ENCODE data around the gene DHX16.

Gene DHX16

GRCh38 chr6:30703011-30703410 is 30.2 kb upstream of the DHX16 start:
- no peak for TF ChIP-seq CREB1 (IDR thresholded peaks at IDR 0.05; ENCODE audit: low read depth)
- TF ChIP-seq USF1 (IDR thresholded peaks at IDR 0.05) = no peak
- TF ChIP-seq REST (IDR thresholded peaks at IDR 0.05; ENCODE audit: low read depth) = no peak
- no peak for TF ChIP-seq ZBTB7A (IDR thresholded peaks at IDR 0.05; ENCODE audit: low read depth)
- TF ChIP-seq YY1 (IDR thresholded peaks at IDR 0.05; ENCODE audit: low read depth) = no peak
- TF ChIP-seq MAX (IDR thresholded peaks at IDR 0.05) = no peak
- TF ChIP-seq NFIC (IDR thresholded peaks at IDR 0.05) = no peak
- TF ChIP-seq TEAD4 (IDR thresholded peaks at IDR 0.05) = no peak
- TF ChIP-seq CEBPB (IDR thresholded peaks at IDR 0.05) = no peak
- no peak for TF ChIP-seq TAF1 (IDR thresholded peaks at IDR 0.05; ENCODE audit: low read depth)
- no peak for TF ChIP-seq RAD21 (IDR thresholded peaks at IDR 0.05; ENCODE audit: low read depth)
- TF ChIP-seq FOXM1 (IDR thresholded peaks at IDR 0.05; ENCODE audit: borderline replicate concordance, low read depth) = no peak
- no peak for TF ChIP-seq EGR1 (IDR thresholded peaks at IDR 0.05)
- no peak for TF ChIP-seq TCF12 (IDR thresholded peaks at IDR 0.05; ENCODE audit: low read depth)
- no peak for TF ChIP-seq EP300 (IDR thresholded peaks at IDR 0.05; ENCODE audit: borderline replicate concordance)

- TF ChIP-seq EGR1 (IDR thresholded peaks at IDR 0.05) (no peak), YY1 (IDR thresholded peaks at IDR 0.05; ENCODE audit: low read depth) (no peak), TCF12 (IDR thresholded peaks at IDR 0.05; ENCODE audit: low read depth) (no peak), MAX (IDR thresholded peaks at IDR 0.05) (no peak), EP300 (IDR thresholded peaks at IDR 0.05; ENCODE audit: borderline replicate concordance) (no peak), USF1 (IDR thresholded peaks at IDR 0.05) (no peak), NFIC (IDR thresholded peaks at IDR 0.05) (no peak), CREB1 (IDR thresholded peaks at IDR 0.05; ENCODE audit: low read depth) (no peak), TEAD4 (IDR thresholded peaks at IDR 0.05) (no peak), TAF1 (IDR thresholded peaks at IDR 0.05; ENCODE audit: low read depth) (no peak), RAD21 (IDR thresholded peaks at IDR 0.05; ENCODE audit: low read depth) (no peak), REST (IDR thresholded peaks at IDR 0.05; ENCODE audit: low read depth) (no peak), FOXM1 (IDR thresholded peaks at IDR 0.05; ENCODE audit: borderline replicate concordance, low read depth) (no peak), CEBPB (IDR thresholded peaks at IDR 0.05) (no peak), ZBTB7A (IDR thresholded peaks at IDR 0.05; ENCODE audit: low read depth) (no peak)
Measured at GRCh38 chr6:30700340-30700739, 27.5 kb upstream of the DHX16 start.

GRCh38 chr6:30696432-30696831 is 23.6 kb upstream of the DHX16 start:
- TF ChIP-seq FOXM1 (IDR thresholded peaks at IDR 0.05; ENCODE audit: borderline replicate concordance, low read depth) (no peak), TAF1 (IDR thresholded peaks at IDR 0.05; ENCODE audit: low read depth) (no peak), ZBTB7A (IDR thresholded peaks at IDR 0.05; ENCODE audit: low read depth) (no peak), YY1 (IDR thresholded peaks at IDR 0.05; ENCODE audit: low read depth) (no peak), REST (IDR thresholded peaks at IDR 0.05; ENCODE audit: low read depth) (no peak), CREB1 (IDR thresholded peaks at IDR 0.05; ENCODE audit: low read depth) (no peak), EP300 (IDR thresholded peaks at IDR 0.05; ENCODE audit: borderline replicate concordance) (no peak), CEBPB (IDR thresholded peaks at IDR 0.05) (no peak), MAX (IDR thresholded peaks at IDR 0.05) (no peak), TCF12 (IDR thresholded peaks at IDR 0.05; ENCODE audit: low read depth) (no peak), TEAD4 (IDR thresholded peaks at IDR 0.05) (no peak), USF1 (IDR thresholded peaks at IDR 0.05) (no peak), NFIC (IDR thresholded peaks at IDR 0.05) (no peak), RAD21 (IDR thresholded peaks at IDR 0.05; ENCODE audit: low read depth) (no peak), EGR1 (IDR thresholded peaks at IDR 0.05) (no peak)
